NT2/D1 (cell line): Measurements from ENCODE around the gene OGG1.

Source experiments
- DNase-seq: peaks from one replicate; pipeline ENCODE4 v3.0.0-alpha.2; 2011; ENCODE audit warnings: low read depth, low spot score
- H3K27me3 ChIP-seq: 2 replicates; pipeline ENCODE4 v1.6.0; 2011; ENCODE audit warnings: mild to moderate bottlenecking; ENCODE audit not compliant: insufficient read length, insufficient read depth
- H3K36me3 ChIP-seq: 2 replicates; pipeline ENCODE4 v1.6.1; 2011; ENCODE audit warnings: mild to moderate bottlenecking, low read length, mixed read lengths; ENCODE audit not compliant: insufficient read depth, insufficient read length
- H3K4me1 ChIP-seq: 2 replicates; pipeline ENCODE4 v1.5.1; 2011; ENCODE audit not compliant: insufficient read depth, insufficient read length
- H3K4me3 ChIP-seq: 2 replicates; pipeline ENCODE4 v1.5.1; 2011; ENCODE audit warnings: low read depth; ENCODE audit not compliant: insufficient read length
- H3K9ac ChIP-seq: 2 replicates; pipeline ENCODE4 v1.6.0; 2011; ENCODE audit warnings: low read depth; ENCODE audit not compliant: insufficient read length
- H3K9me3 ChIP-seq: 2 replicates; pipeline ENCODE4 v1.5.1; 2011; ENCODE audit warnings: mild to moderate bottlenecking, low read length; ENCODE audit not compliant: insufficient read depth
- SUZ12 ChIP-seq: IDR thresholded peaks from 2 replicates; pipeline ENCODE4 v1.6.1; 2011; ENCODE audit not compliant: insufficient read length, insufficient read depth; ENCODE audit errors: extremely low read depth
- YY1 ChIP-seq: IDR thresholded peaks from 2 replicates; pipeline ENCODE4 v1.6.1; 2011; ENCODE audit not compliant: insufficient read length, insufficient read depth
- ZNF274 ChIP-seq: IDR thresholded peaks from 2 replicates; pipeline ENCODE4 v1.6.1; 2011; ENCODE audit warnings: mild to moderate bottlenecking, low read depth, low read length

OGG1 gene

DNA sequence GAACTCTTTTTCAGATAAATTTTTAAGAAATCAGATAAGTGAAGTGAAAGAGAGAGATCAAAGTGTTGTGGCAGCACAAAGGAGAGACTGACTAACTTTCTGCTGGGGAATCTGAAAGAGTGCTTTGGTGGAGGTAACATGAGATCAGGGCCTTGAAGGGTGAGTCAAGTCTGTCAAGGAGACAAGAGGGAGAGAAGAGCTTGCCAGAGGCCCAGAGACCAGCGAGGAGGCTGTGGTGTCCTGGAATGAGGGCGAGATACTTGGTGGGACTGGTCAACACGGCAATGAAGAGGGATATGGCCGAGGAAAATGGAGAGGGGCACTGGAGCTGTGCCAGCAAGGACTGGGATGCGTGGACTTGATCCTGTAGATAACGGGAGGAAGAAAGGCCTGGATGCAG, 38.0 kb downstream of the OGG1 start:
- TF ChIP-seq SUZ12 (no peak), ZNF274 (no peak), YY1 (no peak)
- H3K4me3 ChIP-seq: no peak overlapping the region
- no peak overlapping the region for H3K9ac ChIP-seq
- peaks cover 4% of the 10 kb centered on the region for H3K4me1 ChIP-seq
- no peak for DNase-seq
- H3K9me3 ChIP-seq: no peaks in the 10 kb centered on the region
- peaks cover 72% of the 10 kb centered on the region for H3K36me3 ChIP-seq
- H3K27me3 ChIP-seq: no peaks in the 10 kb centered on the region

GRCh38 chr3:9791127-9791526, 41.4 kb downstream of the OGG1 start:
- no peaks in the 10 kb centered on the region for H3K4me1 ChIP-seq
- peak overlapping the region; percentile 87 for H3K9ac ChIP-seq
- H3K4me3 ChIP-seq: no peak overlapping the region
- H3K27me3 ChIP-seq: no peaks in the 10 kb centered on the region
- H3K9me3 ChIP-seq: no peaks in the 10 kb centered on the region
- no peak for DNase-seq
- TF ChIP-seq SUZ12: no peak
- no peak for TF ChIP-seq ZNF274
- TF ChIP-seq YY1: no peak
- H3K36me3 ChIP-seq: peaks cover 59% of the 10 kb centered on the region

DNA sequence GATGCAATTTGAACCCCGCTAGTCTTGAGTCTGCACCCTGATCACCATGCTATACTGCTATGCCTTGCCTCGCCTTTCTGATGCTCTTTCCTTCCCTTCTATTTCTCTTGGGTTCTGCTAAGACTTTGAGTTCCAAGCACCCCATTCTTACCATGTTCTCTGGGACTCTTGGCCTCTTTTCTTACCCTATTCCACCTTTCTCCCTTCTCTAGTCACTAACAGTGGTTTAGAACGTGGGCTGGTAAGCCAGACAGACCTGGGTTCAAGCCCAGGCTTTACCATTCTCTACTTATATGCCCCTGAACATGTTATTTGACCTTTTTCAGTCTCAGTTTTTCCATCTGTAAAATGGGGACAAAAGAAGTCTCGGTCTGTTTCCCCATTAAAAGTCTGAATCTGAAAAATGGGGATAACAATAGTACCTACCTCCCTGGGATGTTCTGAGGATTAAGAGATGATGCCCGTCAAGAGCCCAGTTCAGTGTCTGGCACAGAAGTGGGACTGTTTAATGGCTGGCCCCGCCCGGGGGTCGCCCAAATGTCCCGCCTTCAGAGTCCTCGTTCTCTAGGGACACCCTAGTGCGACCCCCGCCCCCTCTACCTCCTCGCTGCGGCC, 42.1 kb downstream of the OGG1 start:
- Histone ChIP-seq H3K36me3 (peaks cover 58% of the 10 kb centered on the region), H3K4me1 (no peaks in the 10 kb centered on the region), H3K27me3 (no peaks in the 10 kb centered on the region), H3K4me3 (peak overlapping the region; percentile 93), H3K9me3 (no peaks in the 10 kb centered on the region), H3K9ac (peak overlapping the region; percentile 87)
- TF ChIP-seq SUZ12 (no peak), YY1 (no peak), ZNF274 (no peak)
- DNase-seq: no peak

GRCh38 chr3:9792405-9793160, 42.8 kb downstream of the OGG1 start, which contains the start of the genes ARPC4 and TADA3:
Gene ARPC4 (plus strand): TSS chr3:9793082. CDS start chr3:9793122, 40 bp downstream.
Gene TADA3 (minus strand): TSS chr3:9792473. CDS start chr3:9791466, 1,007 bp downstream.
- TF ChIP-seq ZNF274 (no peak), YY1 (no peak), SUZ12 (no peak)
- Histone ChIP-seq H3K4me1 (no peaks in the 10 kb centered on the region), H3K36me3 (peaks cover 58% of the 10 kb centered on the region), H3K27me3 (no peaks in the 10 kb centered on the region), H3K4me3 (peak within 1 kb of the TSS; percentile 93), H3K9me3 (no peaks in the 10 kb centered on the region), H3K9ac (peak within 1 kb of the TSS; percentile 87)
- peak; percentile 95 for DNase-seq

GRCh38 chr3:9793161-9793781, 43.5 kb downstream of the OGG1 start:
- DNase-seq: no peak
- Histone ChIP-seq H3K9me3 (no peaks in the 10 kb centered on the region), H3K36me3 (peaks cover 61% of the 10 kb centered on the region), H3K4me1 (no peaks in the 10 kb centered on the region), H3K27me3 (no peaks in the 10 kb centered on the region), H3K9ac (peak overlapping the region; percentile 87), H3K4me3 (peak overlapping the region; percentile 93)
- TF ChIP-seq YY1: no peak
- no peak for TF ChIP-seq SUZ12
- TF ChIP-seq ZNF274: no peak

DNA sequence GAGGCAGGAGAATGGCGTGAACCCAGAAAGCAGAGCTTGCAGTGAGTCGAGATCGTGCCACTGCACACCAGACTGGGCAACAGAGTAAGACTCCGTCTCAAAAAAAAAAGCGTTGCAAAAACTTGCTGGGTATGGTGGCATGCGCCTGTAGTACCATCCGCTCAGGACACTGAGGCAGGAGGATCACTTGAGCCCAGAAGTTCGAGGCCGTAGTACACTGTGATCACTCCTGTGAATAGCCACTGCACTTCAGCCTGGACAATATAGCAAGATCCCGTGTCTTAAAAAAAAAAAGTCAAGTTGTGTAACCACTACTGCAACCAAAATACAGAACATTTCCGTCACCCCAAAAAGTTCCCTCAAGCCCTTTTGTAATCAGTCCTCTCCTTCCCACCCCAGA, 44.6 kb downstream of the OGG1 start:
- H3K36me3 ChIP-seq: peaks cover 66% of the 10 kb centered on the region
- no peak for DNase-seq
- no peaks in the 10 kb centered on the region for H3K9me3 ChIP-seq
- H3K4me1 ChIP-seq: no peaks in the 10 kb centered on the region
- no peak for TF ChIP-seq YY1
- TF ChIP-seq ZNF274: no peak
- TF ChIP-seq SUZ12: no peak
- H3K9ac ChIP-seq: no peak overlapping the region
- H3K4me3 ChIP-seq: no peak overlapping the region
- H3K27me3 ChIP-seq: no peaks in the 10 kb centered on the region

DNA sequence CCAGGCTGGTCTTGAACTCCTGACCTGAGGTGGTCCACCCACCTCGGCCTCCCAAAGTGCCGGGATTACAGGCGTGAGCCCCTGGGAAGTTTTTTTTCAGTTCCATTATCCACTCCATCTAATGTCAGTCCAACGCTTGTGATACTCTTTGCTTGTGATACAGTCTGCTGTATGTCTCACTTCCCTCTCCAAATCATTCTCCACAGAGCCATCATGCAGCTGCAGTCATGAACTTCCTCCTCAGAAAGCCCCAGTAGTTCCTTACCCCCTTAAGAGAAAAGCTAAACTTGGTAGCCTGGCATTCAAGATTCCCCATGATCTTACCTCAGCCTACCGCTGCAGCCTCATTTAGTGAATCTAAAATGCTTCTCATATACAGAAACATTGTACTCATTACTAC, 45.5 kb downstream of the OGG1 start:
- Histone ChIP-seq H3K4me1 (no peaks in the 10 kb centered on the region), H3K9ac (no peak overlapping the region), H3K27me3 (no peaks in the 10 kb centered on the region), H3K36me3 (peaks cover 66% of the 10 kb centered on the region), H3K9me3 (no peaks in the 10 kb centered on the region), H3K4me3 (no peak overlapping the region)
- DNase-seq: no peak
- TF ChIP-seq SUZ12: no peak
- TF ChIP-seq ZNF274: no peak
- TF ChIP-seq YY1: no peak
